Neural progenitor cell (in vitro differentiated cells): ENCODE results near the gene ACOT6.

Source experiments
- CTCF ChIP-seq: fragments of 200-600 bp; sonication (generic); IDR thresholded peaks from 2 replicates; pipeline ENCODE4 v1.5.1; 2017; ENCODE audit warnings: antibody characterized with exemption, mild to moderate bottlenecking
- EZH2 ChIP-seq: fragments of 200-600 bp; sonication (generic); IDR thresholded peaks from 2 replicates; pipeline ENCODE4 v1.6.1; 2017; ENCODE audit warnings: antibody characterized with exemption, mild to moderate bottlenecking, moderate library complexity
- EZH2phosphoT487 ChIP-seq: fragments of 200-600 bp; sonication (generic); IDR thresholded peaks from 2 replicates; pipeline ENCODE4 v1.6.1; 2017; ENCODE audit warnings: antibody characterized with exemption

- TF ChIP-seq CTCF (no peak), EZH2 (no peak), EZH2phosphoT487 (no peak)
Measured at GRCh38 chr14:73589116-73589515, 23.2 kb upstream of the ACOT6 start.
